C4-2B (cell line): ENCODE data around the gene CDR2.

Source experiments
- CTCF ChIP-seq: fragments of 450-650 bp; conservative IDR thresholded peaks from 2 replicates; pipeline ENCODE4 v1.5.1; 2017; ENCODE audit warnings: mild to moderate bottlenecking
- ZFX ChIP-seq: fragments of 450-650 bp; IDR thresholded peaks from 2 replicates; pipeline ENCODE4 v1.6.1; 2017

GRCh38 chr16:22358000-22358399 is 16.4 kb downstream of the CDR2 start:
- TF ChIP-seq CTCF, result no peak
- no peak for TF ChIP-seq ZFX
